OCI-LY3 (cell line): Measurements from ENCODE around the gene TUBA4A.

ENCODE experiments used
- H2AFZ ChIP-seq: fragments of 200-600, 300-600 bp; shearing (Covaris generic); 2 replicates; pipeline ENCODE4 v1.6.0; 2014; ENCODE audit warnings: antibody characterized with exemption, low read depth, low read length
- H3K27ac ChIP-seq: fragments of 200-600, 300-600 bp; sonication (generic); 2 replicates; pipeline ENCODE4 v1.5.1; 2014; ENCODE audit warnings: mild to moderate bottlenecking, low read length, moderate library complexity, mixed read lengths
- H3K27me3 ChIP-seq: fragments of 200-600, 300-600 bp; sonication (generic); 2 replicates; pipeline ENCODE4 v1.6.1; 2014; ENCODE audit warnings: low read depth, low read length, mixed read lengths
- H3K36me3 ChIP-seq: fragments of 200-600, 300-600 bp; sonication (generic); replicated peaks from 2 replicates; pipeline ENCODE3; 2014; ENCODE audit warnings: low read depth, low read length, mixed read lengths
- H3K4me1 ChIP-seq: fragments of 300-600, 200-600 bp; sonication (generic); 2 replicates; pipeline ENCODE4 v1.6.1; 2014; ENCODE audit warnings: low read length, mixed read lengths
- H3K4me2 ChIP-seq: fragments of 200-600, 300-600 bp; sonication (generic); 2 replicates; pipeline ENCODE4 v1.6.1; 2014; ENCODE audit warnings: low read length, mixed read lengths
- H3K4me3 ChIP-seq: fragments of 300-600, 200-600 bp; sonication (generic); 2 replicates; pipeline ENCODE4 v1.5.1; 2014; ENCODE audit warnings: antibody characterized with exemption, mild to moderate bottlenecking, low read length, moderate library complexity
- H3K79me2 ChIP-seq: fragments of 300-600, 200-600 bp; shearing (Covaris generic); 2 replicates; pipeline ENCODE4 v1.6.1; 2014; ENCODE audit warnings: mild to moderate bottlenecking, low read length, mixed read lengths
- H3K9ac ChIP-seq: fragments of 300-600, 200-600 bp; shearing (Covaris generic); 2 replicates; pipeline ENCODE4 v1.6.0; 2014; ENCODE audit warnings: mild to moderate bottlenecking, low read length, moderate library complexity
- H3K9me3 ChIP-seq: fragments of 200-600, 300-600 bp; shearing (Covaris generic); 2 replicates; pipeline ENCODE4 v1.6.1; 2014; ENCODE audit warnings: low read length, mixed read lengths; ENCODE audit not compliant: insufficient read depth
- H4K20me1 ChIP-seq: fragments of 200-600, 300-600 bp; sonication (generic); 2 replicates; pipeline ENCODE4 v1.6.1; 2016; ENCODE audit warnings: low read length, mixed read lengths; ENCODE audit not compliant: insufficient read depth
- EZH2phosphoT487 ChIP-seq: fragments of 200-600 bp; shearing (Covaris generic); IDR thresholded peaks from 2 replicates; pipeline ENCODE4 v1.6.1; 2018; ENCODE audit warnings: antibody characterized with exemption, mixed run types, low read depth
- TF ChIP-seq, protein P1 (sequence below): fragments of 200-600, 300-600 bp; sonication (generic); IDR thresholded peaks from 2 replicates; pipeline ENCODE4 v1.5.1; 2014; ENCODE audit warnings: antibody characterized with exemption, low read length, low read depth

Gene TUBA4A

DNA sequence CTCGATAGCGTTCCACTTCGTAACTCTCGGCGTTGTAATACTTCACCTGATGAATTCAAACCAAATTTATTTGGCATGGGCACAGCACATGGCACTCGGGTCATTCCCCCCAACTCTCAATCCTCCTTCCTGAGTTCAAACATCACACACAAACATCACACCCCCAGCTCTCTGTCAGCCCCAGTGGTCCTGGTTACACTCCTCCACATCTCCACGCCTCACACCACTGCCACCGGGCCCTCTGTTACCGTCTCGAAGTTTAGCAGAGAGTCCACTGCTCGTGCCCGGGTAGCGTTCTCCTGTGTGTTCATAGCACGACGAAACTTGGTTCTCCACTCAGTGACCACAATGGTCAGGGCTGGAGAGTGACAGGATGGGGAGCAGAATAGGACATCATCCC is 39.6 kb downstream of the TUBA4A start:
- H3K36me3 ChIP-seq, result no peaks in the 10 kb centered on the region

DNA sequence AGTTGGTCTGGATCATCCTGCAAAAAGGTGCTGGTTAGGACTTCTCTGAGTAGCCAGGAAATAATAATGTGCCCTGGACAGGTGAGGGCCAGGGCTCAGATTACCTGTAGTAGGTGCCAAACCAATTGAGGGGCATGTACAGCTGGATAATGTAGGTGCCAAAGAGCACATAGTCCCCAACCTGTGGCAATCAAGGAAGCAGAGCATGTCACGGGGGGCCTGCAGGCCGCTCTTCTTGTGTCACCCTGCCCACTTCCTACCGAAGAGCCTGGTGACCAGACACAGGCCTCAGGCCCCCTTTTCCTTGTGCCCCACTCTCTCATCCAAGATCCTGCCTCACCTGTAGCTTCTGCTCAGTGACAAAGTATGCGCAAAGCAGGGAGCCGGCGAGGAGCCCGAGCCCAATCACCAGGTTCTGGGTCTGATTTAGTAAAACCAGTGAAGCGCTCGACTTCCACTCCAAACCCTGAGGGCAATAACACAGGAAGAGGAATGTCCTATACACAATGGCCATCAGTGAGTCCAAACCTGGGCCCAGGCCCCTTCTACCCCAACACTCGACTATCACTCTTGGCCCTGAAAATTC is 40.1 kb downstream of the TUBA4A start:
- Histone ChIP-seq H3K4me1 (no peaks in the 10 kb centered on the region), H3K9ac (no peak overlapping the region), H3K79me2 (no peaks in the 10 kb centered on the region), H3K27ac (no peak overlapping the region), H3K36me3 (no peaks in the 10 kb centered on the region), H3K4me2 (no peak overlapping the region), H4K20me1 (no peaks in the 10 kb centered on the region), H3K27me3 (no peaks in the 10 kb centered on the region), H3K4me3 (no peak overlapping the region), H3K9me3 (no peaks in the 10 kb centered on the region), H2AFZ (no peak overlapping the region)
- TF ChIP-seq, protein P1, sequence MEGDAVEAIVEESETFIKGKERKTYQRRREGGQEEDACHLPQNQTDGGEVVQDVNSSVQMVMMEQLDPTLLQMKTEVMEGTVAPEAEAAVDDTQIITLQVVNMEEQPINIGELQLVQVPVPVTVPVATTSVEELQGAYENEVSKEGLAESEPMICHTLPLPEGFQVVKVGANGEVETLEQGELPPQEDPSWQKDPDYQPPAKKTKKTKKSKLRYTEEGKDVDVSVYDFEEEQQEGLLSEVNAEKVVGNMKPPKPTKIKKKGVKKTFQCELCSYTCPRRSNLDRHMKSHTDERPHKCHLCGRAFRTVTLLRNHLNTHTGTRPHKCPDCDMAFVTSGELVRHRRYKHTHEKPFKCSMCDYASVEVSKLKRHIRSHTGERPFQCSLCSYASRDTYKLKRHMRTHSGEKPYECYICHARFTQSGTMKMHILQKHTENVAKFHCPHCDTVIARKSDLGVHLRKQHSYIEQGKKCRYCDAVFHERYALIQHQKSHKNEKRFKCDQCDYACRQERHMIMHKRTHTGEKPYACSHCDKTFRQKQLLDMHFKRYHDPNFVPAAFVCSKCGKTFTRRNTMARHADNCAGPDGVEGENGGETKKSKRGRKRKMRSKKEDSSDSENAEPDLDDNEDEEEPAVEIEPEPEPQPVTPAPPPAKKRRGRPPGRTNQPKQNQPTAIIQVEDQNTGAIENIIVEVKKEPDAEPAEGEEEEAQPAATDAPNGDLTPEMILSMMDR, result no peak
- TF ChIP-seq EZH2phosphoT487, result no peak

More for the DNA sequence above, 39.6 kb downstream of the TUBA4A start:
- no peak overlapping the region for H3K9ac ChIP-seq
- H3K27me3 ChIP-seq, result no peaks in the 10 kb centered on the region
- no peaks in the 10 kb centered on the region for H3K79me2 ChIP-seq
- H2AFZ ChIP-seq, result no peak overlapping the region
- no peak overlapping the region for H3K4me2 ChIP-seq
- H4K20me1 ChIP-seq, result no peaks in the 10 kb centered on the region
- H3K9me3 ChIP-seq, result no peaks in the 10 kb centered on the region
- no peak overlapping the region for H3K27ac ChIP-seq
- H3K4me1 ChIP-seq, result no peaks in the 10 kb centered on the region
- H3K4me3 ChIP-seq, result no peak overlapping the region
- TF ChIP-seq, protein P1, result no peak
- TF ChIP-seq EZH2phosphoT487, result no peak

DNA sequence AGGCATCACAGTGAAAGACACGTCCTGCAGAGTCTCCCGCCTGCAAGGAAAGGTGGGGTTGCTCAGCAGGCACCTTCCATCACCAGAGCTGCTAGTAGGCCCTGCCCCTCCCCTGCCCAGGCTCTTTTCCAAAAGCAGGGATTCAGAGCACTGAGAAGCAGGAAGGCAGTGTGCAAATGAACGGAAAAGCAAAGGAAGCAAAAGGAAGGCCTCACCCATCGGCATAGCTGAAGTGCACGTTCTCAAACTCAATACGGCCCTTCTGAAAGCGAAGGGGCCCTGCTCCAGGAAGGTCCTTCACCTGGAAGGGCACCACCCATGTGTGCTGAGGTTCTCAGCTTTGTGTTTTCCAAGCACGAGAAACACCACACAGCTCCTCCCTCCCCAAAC is 40.7 kb downstream of the TUBA4A start:
- Histone ChIP-seq H3K27ac (no peak overlapping the region), H3K9ac (no peak overlapping the region), H3K4me1 (no peaks in the 10 kb centered on the region), H3K4me2 (no peak overlapping the region), H2AFZ (no peak overlapping the region), H3K79me2 (no peaks in the 10 kb centered on the region), H3K36me3 (no peaks in the 10 kb centered on the region), H3K9me3 (no peaks in the 10 kb centered on the region), H3K27me3 (no peaks in the 10 kb centered on the region), H4K20me1 (no peaks in the 10 kb centered on the region), H3K4me3 (no peak overlapping the region)
- TF ChIP-seq, protein P1, result no peak
- TF ChIP-seq EZH2phosphoT487, result no peak

DNA sequence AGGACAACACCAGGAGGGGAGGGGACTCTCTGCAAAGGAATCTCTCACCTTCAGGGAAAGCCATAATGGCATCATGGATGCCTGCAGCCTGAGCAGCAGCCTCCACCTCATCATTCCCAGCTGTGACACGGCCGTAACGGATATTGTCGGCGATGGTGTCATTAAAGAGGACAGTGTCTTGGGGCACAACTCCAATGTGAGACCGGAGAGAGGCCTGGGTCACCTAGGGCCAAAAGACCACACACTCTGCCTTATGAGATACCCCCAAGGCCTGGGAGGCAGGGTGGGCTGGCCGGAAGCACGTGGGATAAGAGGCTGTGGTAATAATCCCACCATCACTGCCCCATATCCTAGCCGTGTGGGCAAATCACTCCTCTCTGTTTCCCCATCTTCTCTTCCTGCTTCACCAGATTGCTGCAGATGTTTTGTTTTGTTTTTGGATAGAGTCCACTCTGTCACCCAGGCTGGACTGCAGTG is 42.8 kb downstream of the TUBA4A start:
- H3K4me3 ChIP-seq, result no peak overlapping the region
- H3K27me3 ChIP-seq, result no peaks in the 10 kb centered on the region
- peaks cover 7% of the 10 kb centered on the region for H3K4me1 ChIP-seq
- no peak overlapping the region for H3K4me2 ChIP-seq
- H3K36me3 ChIP-seq, result no peaks in the 10 kb centered on the region
- H4K20me1 ChIP-seq, result no peaks in the 10 kb centered on the region
- TF ChIP-seq EZH2phosphoT487, result no peak
- TF ChIP-seq, protein P1, result no peak
- H3K27ac ChIP-seq, result no peak overlapping the region
- H2AFZ ChIP-seq, result no peak overlapping the region
- no peak overlapping the region for H3K9ac ChIP-seq
- no peaks in the 10 kb centered on the region for H3K9me3 ChIP-seq
- no peaks in the 10 kb centered on the region for H3K79me2 ChIP-seq
